Heart left ventricle (tissue), 13 donors: ENCODE measurements around the gene PLPPR1.

Experiments used
- CTCF ChIP-seq, 12 donors: fragments of 200-600 bp; sonication (generic) in 4 of 12; IDR thresholded peaks; one replicate each; pipeline versions ENCODE4 v1.5.0 to v1.8.0; 2018 to 2022; ENCODE audit warnings: antibody characterized with exemption in 12 of 12, mild to moderate bottlenecking in 5 of 12
- POLR2A ChIP-seq, 2 donors: fragments of 450-650 bp; IDR thresholded peaks; one replicate each; pipeline ENCODE4 v1.6.1; 2017; ENCODE audit warnings: antibody characterized with exemption in 2 of 2, mild to moderate bottlenecking in 2 of 2, moderate library complexity in 2 of 2
- donor health status: ischemic (EF 13 %, LVEDD 7.1; RV severe dilation, severe dysfunction).
- donor health status: DM: no; HTN: yes; CAD: no.
- donor health status: DM: no; HTN: no; CAD: no.
- donor health status: ischemic (EF 25% LVEDD 6.9; RV normal size, moderate dysfunction).
- donor health status: ischemic (EF 25% LVEDD 5.7; RV mildly dilated, moderate dysfunction).
- donor health status: ischemic (EF 35%, LVEDD 5.7; RV mildly dilated, moderate dysfunction).
- donor health status: nonischemic (EF 11% LVEDD 7.7; RV severe dilation, severe dysfunction).
- donor health status: DM: yes; HTN: yes; CAD: no.
- donor health status: PGD.
- donor health status: ischemic (EF 29% LVEDD 5.4; RV normal size, mild dysfunction).
- donor health status: nonischemic (EF 23%, LVEDD 6.1; RV moderate dilation, normal function).

GRCh38 chr9:101337237-101337636 is 308.7 kb downstream of the PLPPR1 start:
- TF ChIP-seq CTCF (IDR thresholded peaks at IDR 0.05) (no peak), POLR2A (IDR thresholded peaks at IDR 0.05) (no peak)
